GM19372 (cell line): ENCODE data around the gene RAB3A.
"Not testable (repeated sequence)": the region's sequence is repeated elsewhere in the genome, so short reads cannot be mapped to it uniquely, and the experiment has no call there.

Experiments used
- ATAC-seq: cut with Tn5 transposase; IDR thresholded peaks from one replicate; pipeline ENCODE4 v1.9.1; 2021; ENCODE audit warnings: mild to moderate bottlenecking, low read depth, moderate library complexity; ENCODE audit not compliant: unreplicated experiment

The RAB3A gene

GRCh38 chr19:18172331-18173053 lies 31.4 kb downstream of the RAB3A start:
- ATAC-seq = no peak

- ATAC-seq = no peak
Measured at GRCh38 chr19:18171605-18172327, 32.1 kb downstream of the RAB3A start.

- no peak for ATAC-seq
Measured at GRCh38 chr19:18170714-18171255, 33.1 kb downstream of the RAB3A start.

GRCh38 chr19:18168673-18169381 lies 35.0 kb downstream of the RAB3A start:
- ATAC-seq = no peak

GRCh38 chr19:18167975-18168645 lies 35.7 kb downstream of the RAB3A start:
- no peak for ATAC-seq

- no peak for ATAC-seq
Measured at GRCh38 chr19:18167011-18167410, 36.8 kb downstream of the RAB3A start.

GRCh38 chr19:18165794-18166544 lies 37.9 kb downstream of the RAB3A start:
- no peak for ATAC-seq

GRCh38 chr19:18164072-18164471 lies 39.8 kb downstream of the RAB3A start:
- no peak for ATAC-seq

- no peak for ATAC-seq
Measured at GRCh38 chr19:18161636-18162002, 42.2 kb downstream of the RAB3A start.

GRCh38 chr19:18160971-18161635 lies 42.7 kb downstream of the RAB3A start:
- ATAC-seq = no peak

- ATAC-seq = no peak
Measured at GRCh38 chr19:18160493-18160970, 43.3 kb downstream of the RAB3A start.

- ATAC-seq = no peak
Measured at GRCh38 chr19:18159810-18160209, 44.0 kb downstream of the RAB3A start.

GRCh38 chr19:18159059-18159616 lies 44.7 kb downstream of the RAB3A start:
- ATAC-seq = not testable (repeated sequence)

- no peak for ATAC-seq
Measured at GRCh38 chr19:18158467-18158866, 45.4 kb downstream of the RAB3A start.

- ATAC-seq = no peak
Measured at GRCh38 chr19:18157465-18158063, 46.3 kb downstream of the RAB3A start.

- ATAC-seq = no peak
Measured at GRCh38 chr19:18156841-18157464, 46.9 kb downstream of the RAB3A start.

- ATAC-seq = no peak
Measured at GRCh38 chr19:18156268-18156667, 47.6 kb downstream of the RAB3A start.
